Fibroblast of lung (primary cell): ENCODE data around the gene ZBBX.

ENCODE experiments used
- CTCF ChIP-seq, 2 donors: IDR thresholded peaks in 1 of 2; conservative IDR thresholded peaks in 1 of 2; 1 replicate in 1 of 2; 2 replicates in 1 of 2; pipeline ENCODE4 v1.5.1; 2011 to 2012; ENCODE audit warnings: low read length in 2 of 2, control low read depth in 1 of 2, inconsistent platforms in 1 of 2, low read depth in 1 of 2, mild to moderate bottlenecking in 1 of 2
- EZH2 ChIP-seq: IDR thresholded peaks from 2 replicates; pipeline ENCODE4 v1.5.1; 2012; ENCODE audit warnings: low read length, control low read depth, mild to moderate bottlenecking; ENCODE audit errors: missing control alignments

DNA sequence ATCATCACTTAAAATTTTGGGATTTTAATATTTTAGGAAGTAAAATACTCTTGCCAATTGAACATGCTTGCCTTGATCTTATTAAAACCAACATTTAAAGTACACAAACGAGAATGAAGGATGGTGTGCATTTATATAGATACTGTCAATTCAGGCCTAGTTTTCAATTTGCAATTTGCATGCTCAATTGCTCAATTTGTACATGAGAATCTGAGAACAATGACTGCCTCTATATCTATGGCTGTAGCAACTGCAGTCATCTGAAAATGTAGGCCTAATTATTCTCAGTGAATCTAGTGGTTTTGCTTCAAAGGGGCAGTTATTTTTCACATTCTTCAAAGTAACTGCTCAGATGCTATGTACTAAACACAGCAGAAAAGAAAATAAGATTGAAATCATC lies 18.8 kb downstream of the ZBBX start:
- no peak for TF ChIP-seq EZH2
- no peak for TF ChIP-seq CTCF (conservative IDR thresholded peaks at IDR 0.05 in 1 of 2, IDR thresholded peaks at IDR 0.05 in 1 of 2; ENCODE audit: low read depth in 1 of 2, low read length in 2 of 2)
